ENCODE measurements around the gene SPON2.
A peak's percentile ranks its signal among the peaks of the same experiment; 100 is the strongest.

The SPON2 gene

GRCh38 chr4:1172228-1172851, at the start of gene SPON2:
TSS of gene SPON2 (minus strand) at chr4:1172583.
- no peak for DNase-seq (ENCODE audit: low spot score)

GRCh38 chr4:1221155-1221870, 48.9 kb upstream of the SPON2 start:
- DNase-seq (ENCODE audit: low spot score) = no peak

DNA sequence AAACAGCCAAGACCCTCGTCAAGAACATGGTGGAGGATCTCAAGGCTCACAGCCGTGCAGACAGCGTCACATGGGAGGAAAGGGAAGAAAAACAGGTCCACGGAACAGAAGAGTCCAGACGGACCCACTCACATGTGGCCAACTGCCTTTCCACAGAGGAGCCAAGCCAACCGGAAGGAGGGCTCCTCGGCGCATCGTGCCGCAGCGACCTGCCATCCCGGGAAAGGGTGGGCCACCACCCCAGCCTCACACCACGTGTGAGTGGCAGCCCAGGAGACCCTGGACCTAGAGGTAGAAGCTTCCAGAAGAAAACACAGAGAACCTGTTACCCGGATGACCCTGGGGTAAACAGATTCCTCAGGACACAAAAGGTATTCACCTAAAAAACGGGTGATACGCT, 48.2 kb upstream of the SPON2 start:
- DNase-seq (ENCODE audit: low spot score) = no peak

- DNase-seq (ENCODE audit: low spot score) = no peak
Observed at GRCh38 chr4:1219566-1219950, 47.2 kb upstream of the SPON2 start.

- no peak for DNase-seq (ENCODE audit: low spot score)
Observed at GRCh38 chr4:1218634-1219565, 46.5 kb upstream of the SPON2 start.

GRCh38 chr4:1217366-1217765, 45.0 kb upstream of the SPON2 start:
- no peak for DNase-seq (ENCODE audit: low spot score)

GRCh38 chr4:1216869-1217294, 44.5 kb upstream of the SPON2 start:
- no peak for DNase-seq (ENCODE audit: low spot score)

DNA sequence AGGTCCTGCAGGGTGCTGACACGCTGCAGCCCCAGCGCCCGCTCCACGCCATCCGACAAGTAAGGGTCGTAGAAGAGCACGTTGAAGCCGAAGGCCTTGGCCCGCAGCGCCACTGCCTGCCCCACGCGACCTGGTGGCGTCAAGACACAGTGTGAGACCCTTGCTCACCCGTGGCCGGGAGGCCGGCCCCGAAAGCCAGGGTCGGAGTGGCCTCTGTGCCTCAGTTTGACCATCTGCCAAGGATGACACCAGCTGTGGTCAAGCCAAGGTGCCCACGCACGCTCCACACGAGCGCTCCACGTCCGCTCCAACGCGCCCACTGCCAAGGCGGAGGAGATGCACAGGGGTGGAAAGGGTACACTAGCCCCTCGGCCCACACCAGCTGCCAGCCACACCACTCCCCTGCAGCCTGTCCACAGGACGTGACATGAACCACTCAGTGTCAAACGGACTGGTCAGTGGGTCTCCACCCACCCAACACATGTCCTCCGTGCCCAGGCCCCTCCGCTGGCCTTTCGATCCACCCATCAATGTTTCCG, 43.8 kb upstream of the SPON2 start:
- DNase-seq (ENCODE audit: low spot score) = no peak

GRCh38 chr4:1215141-1216075, 43.0 kb upstream of the SPON2 start:
- DNase-seq (ENCODE audit: low spot score) = no peak

DNA sequence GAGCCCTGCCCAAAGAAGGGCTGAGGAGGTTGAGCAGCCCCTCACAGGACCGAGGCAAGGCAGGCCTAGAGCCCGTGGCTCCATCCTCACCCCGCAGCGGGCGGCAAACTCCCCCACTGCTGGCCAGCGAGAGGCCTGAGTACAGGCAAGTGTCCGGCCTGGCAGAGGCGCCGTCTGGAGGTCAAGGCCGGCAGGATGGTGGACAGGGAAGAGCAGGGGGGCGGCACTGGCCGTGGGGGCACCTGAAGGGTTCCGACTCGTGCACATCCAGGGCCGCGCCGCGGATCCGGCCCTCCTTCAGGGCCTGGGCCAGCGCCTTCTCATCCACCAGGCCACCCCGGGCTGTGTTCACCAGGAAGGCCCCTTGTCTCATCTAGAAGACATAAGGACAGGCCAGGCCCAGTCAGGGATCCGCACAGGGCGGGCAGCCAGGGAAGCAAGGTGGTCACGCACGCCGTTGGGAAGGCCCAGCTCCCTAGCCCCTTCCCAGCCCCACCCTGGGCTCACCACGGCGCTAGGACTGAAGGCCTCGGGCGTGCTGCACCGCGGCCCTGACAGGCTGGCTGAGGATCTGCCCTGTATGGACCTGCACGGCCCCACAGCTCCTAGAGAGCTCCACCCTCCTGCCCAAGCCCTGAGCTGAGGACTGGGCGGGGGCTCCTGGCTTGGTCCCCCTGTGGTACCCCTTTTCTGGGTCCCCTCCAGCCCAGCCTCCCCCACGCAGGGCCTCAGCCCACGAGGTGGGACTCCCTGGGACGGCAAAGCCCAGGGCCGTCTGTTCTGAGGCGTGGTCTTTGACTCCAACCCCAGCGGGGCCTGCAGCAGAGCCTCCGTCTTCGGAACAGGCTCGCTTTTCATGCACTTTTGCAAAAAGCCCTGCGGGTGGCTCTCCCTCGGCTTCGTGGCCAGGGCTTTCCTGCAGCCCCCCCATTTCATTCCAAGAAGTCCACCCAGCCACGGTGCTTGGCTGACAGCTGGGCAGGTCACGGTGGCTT, 42.0 kb upstream of the SPON2 start:
- DNase-seq (ENCODE audit: low spot score) = no peak

- no peak for DNase-seq (ENCODE audit: low spot score)
Observed at GRCh38 chr4:1213336-1213995, 41.1 kb upstream of the SPON2 start.

GRCh38 chr4:1212546-1213335, 40.4 kb upstream of the SPON2 start:
- DNase-seq (ENCODE audit: low spot score) = no peak

- DNase-seq (ENCODE audit: low spot score) = no peak
Observed at GRCh38 chr4:1211891-1212545, 39.6 kb upstream of the SPON2 start.

DNA sequence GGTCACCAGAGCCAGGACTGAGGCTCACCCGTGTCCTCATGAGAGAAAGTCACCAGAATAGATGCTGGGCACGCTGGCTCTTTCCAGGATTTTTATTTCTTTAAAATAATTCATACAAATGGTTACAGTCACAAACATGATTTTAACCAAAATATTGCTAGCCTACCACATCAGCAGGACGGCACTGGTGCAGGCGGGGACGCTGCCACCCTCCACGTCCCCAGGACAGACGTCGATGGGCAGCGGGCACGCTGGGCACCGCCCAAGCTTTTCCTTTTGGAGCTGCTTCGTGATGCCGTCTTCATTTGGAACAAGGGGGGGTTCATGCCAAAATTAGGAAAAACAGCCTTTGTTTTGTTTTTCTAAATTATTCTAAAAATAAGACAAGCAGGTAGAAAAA, 39.0 kb upstream of the SPON2 start:
- DNase-seq (ENCODE audit: low spot score) = no peak

DNA sequence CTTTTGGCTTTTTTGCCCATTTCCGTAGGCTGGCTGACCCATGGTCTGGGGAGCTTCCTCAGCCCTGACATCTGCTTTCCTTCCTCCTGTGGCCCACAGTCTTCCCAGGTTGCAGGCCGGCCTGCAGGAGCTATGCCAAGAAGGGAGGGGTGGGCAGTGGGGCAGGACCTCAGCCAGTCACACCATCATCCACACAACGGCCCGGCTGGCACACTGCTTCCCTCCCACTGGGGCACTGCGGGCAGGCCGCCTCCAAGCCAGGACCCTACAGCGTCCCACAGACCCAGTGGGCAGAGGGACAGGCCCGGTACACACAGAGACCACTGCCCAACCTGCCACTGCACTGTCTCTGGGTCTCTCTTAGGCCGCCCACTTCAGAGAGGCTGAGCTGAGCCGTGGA, 38.6 kb upstream of the SPON2 start:
- no peak for DNase-seq (ENCODE audit: low spot score)

- no peak for DNase-seq (ENCODE audit: low spot score)
Observed at GRCh38 chr4:1210241-1210841, 38.0 kb upstream of the SPON2 start.

- DNase-seq (ENCODE audit: low spot score) = peak; percentile 64
Observed at GRCh38 chr4:1209821-1210220, 37.4 kb upstream of the SPON2 start.
